GM23248 (cell line): ENCODE data around the gene PYGM. TPM values are rescaled to one million over a fixed set of nuclear protein-coding genes. Genes with fewer than 3 reads are reported as not detected.
A peak's percentile ranks its signal among the peaks of the same experiment; 100 is the strongest.

Experiments
- DNase-seq: peaks from one replicate; pipeline ENCODE4 v3.0.0-alpha.2; 2015
- H2AFZ ChIP-seq: fragments of 200-600 bp; sonication (generic); 2 replicates; pipeline ENCODE4 v1.6.1; 2016; ENCODE audit warnings: antibody characterized with exemption
- H3F3A ChIP-seq: fragments of 200-600 bp; sonication (generic); 2 replicates; pipeline ENCODE4 v1.6.1; 2016; ENCODE audit warnings: mild to moderate bottlenecking, antibody characterized with exemption, mixed run types; ENCODE audit not compliant: insufficient read depth
- H3K27ac ChIP-seq: fragments of 200-600 bp; sonication (generic); 2 replicates; pipeline ENCODE4 v1.5.1; 2016; ENCODE audit warnings: mild to moderate bottlenecking
- H3K27me3 ChIP-seq: fragments of 200-600 bp; sonication (generic); replicated peaks from 2 replicates; pipeline ENCODE4 v1.6.1; 2016; ENCODE audit warnings: mild to moderate bottlenecking; ENCODE audit not compliant: insufficient read depth
- H3K36me3 ChIP-seq: fragments of 200-600 bp; sonication (generic); 2 replicates; pipeline ENCODE4 v1.6.1; 2016; ENCODE audit warnings: low read depth, mild to moderate bottlenecking
- H3K4me1 ChIP-seq: fragments of 200-600 bp; sonication (generic); 2 replicates; pipeline ENCODE4 v1.6.1; 2016; ENCODE audit warnings: mild to moderate bottlenecking; ENCODE audit not compliant: insufficient read depth
- H3K4me2 ChIP-seq: fragments of 200-600 bp; sonication (generic); one replicate; pipeline ENCODE4 v1.6.1; 2016; ENCODE audit warnings: mild to moderate bottlenecking; ENCODE audit not compliant: unreplicated experiment
- H3K4me3 ChIP-seq: fragments of 200-600 bp; sonication (generic); 2 replicates; pipeline ENCODE4 v1.5.1; 2016; ENCODE audit warnings: mild to moderate bottlenecking
- H3K79me2 ChIP-seq: fragments of 200-600 bp; sonication (generic); 2 replicates; pipeline ENCODE4 v1.6.1; 2016; ENCODE audit warnings: mild to moderate bottlenecking; ENCODE audit not compliant: insufficient read depth
- H3K9ac ChIP-seq: fragments of 200-600 bp; sonication (generic); 2 replicates; pipeline ENCODE4 v1.6.1; 2016; ENCODE audit warnings: mild to moderate bottlenecking
- H3K9me2 ChIP-seq: fragments of 200-600 bp; sonication (generic); 2 replicates; pipeline ENCODE4 v1.6.1; 2016; ENCODE audit warnings: mixed run types, mild to moderate bottlenecking, moderate library complexity; ENCODE audit not compliant: insufficient read depth
- H3K9me3 ChIP-seq: fragments of 200-600 bp; sonication (generic); one replicate; pipeline ENCODE4 v1.6.1; 2017; ENCODE audit warnings: low read depth
- H4K20me1 ChIP-seq: fragments of 200-600 bp; sonication (generic); 2 replicates; pipeline ENCODE4 v1.6.0; 2016; ENCODE audit not compliant: insufficient read depth
- EZH2 ChIP-seq: fragments of 200-600 bp; sonication (generic); IDR thresholded peaks from 2 replicates; pipeline ENCODE4 v1.6.1; 2018; ENCODE audit warnings: antibody characterized with exemption, mild to moderate bottlenecking; ENCODE audit not compliant: insufficient read depth, poor library complexity, severe bottlenecking
- EZH2phosphoT487 ChIP-seq: fragments of 200-600 bp; sonication (generic); IDR thresholded peaks from 2 replicates; pipeline ENCODE4 v1.6.1; 2018; ENCODE audit warnings: antibody characterized with exemption, moderate library complexity, mild to moderate bottlenecking, low read depth; ENCODE audit not compliant: insufficient read depth
- WGBS, 2 experiments: methylation state at CpG; one replicate each; pipeline ENCODE4 v1.1.6; 2015 to 2017; ENCODE audit warnings: low lambda C conversion rate in 2 of 2, low coverage in 1 of 2; ENCODE audit errors: missing lambda C conversion rate in 2 of 2; 5-methylcytosine and 5-hydroxymethylcytosine counted together
- in situ Hi-C: fragments of 300-500 bp; cut with MboI; formaldehyde crosslinking; loops from 2 replicates; pipeline ENCODE4 v1.15.0; 2020
- polyA plus RNA-seq: library from polyadenylated mRNA; unstranded; fragments of >200 nt; fragmentation: Nextera tagmentation; extraction: Ambion mirVana; gene quantifications from 2 replicates; pipeline ENCODE4 v1.2.1, GENCODE V29; 2016
- total RNA-seq: library from RNA; depleted of rRNA; stranded (reverse); fragments of >200 nt; shearing (Covaris generic); gene quantifications from 2 replicates; pipeline ENCODE4 v1.2.3, GENCODE V29; 2014

PYGM gene
- total and polyA plus RNA-seq, 2 experiments from 2014 or later: not detected

DNA sequence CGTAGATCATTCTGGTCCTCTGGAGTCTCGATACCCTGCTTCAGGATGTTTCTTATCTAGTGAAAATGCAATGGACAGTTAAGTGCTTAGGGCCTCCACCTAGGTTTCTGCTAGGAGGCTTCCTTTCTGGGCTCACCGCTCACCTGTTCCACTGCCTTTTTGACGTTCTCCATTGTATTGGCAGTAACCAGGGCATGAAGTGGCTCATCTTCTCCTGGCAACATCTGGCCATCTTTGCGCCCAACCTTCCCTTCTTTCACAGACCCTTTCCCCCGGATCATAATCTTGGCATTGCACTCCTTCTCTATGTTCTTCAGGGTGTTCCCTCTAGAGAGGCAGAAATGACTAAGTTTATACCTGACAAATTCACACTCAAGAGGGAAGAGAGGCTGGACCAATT, 9.5 kb upstream of the PYGM start:
- Histone ChIP-seq H3K27me3 (no peaks in the 10 kb centered on the region), H3K9ac (no peak overlapping the region), H3K4me3 (no peak overlapping the region), H3K9me3 (no peaks in the 10 kb centered on the region), H3K27ac (no peak overlapping the region), H2AFZ (no peak overlapping the region), H3K9me2 (no peaks in the 10 kb centered on the region), H3K4me2 (no peak overlapping the region), H3K36me3 (peaks cover 84% of the 10 kb centered on the region), H3K4me1 (0 out of 2 replicates have a peak, but pooled peaks cover 7% of the 10 kb centered on the region), H3K79me2 (peaks cover 76% of the 10 kb centered on the region), H4K20me1 (peaks cover 26% of the 10 kb centered on the region; the same call in 1 of the 2 replicates), H3F3A (peaks cover 69% of the 10 kb centered on the region)
- no peak for DNase-seq
- TF ChIP-seq EZH2 (no peak), EZH2phosphoT487 (no peak)
- 83 to 84% methylated on average over 6 of the region's 6 CpGs for WGBS, 2 experiments
- in situ Hi-C loops: no loop called here

DNA sequence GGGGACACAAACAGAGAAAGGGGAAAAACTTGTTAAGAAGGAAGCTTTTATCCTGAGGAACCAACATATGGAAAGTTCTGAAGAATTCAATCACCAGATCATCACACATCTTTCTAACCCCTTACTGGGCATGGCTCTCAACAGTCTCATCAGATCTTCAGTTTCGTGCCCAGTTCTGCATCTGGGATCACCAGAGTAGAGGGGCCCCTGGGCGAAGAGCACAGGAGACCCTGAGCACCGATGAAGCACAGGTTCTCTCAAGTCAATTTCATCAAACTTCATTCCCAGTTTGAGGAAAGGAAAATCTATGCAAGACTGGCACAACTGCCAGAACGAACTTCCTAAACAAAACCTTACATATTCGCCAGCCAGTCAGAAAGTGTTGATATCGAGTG, 8.5 kb upstream of the PYGM start:
- peaks cover 79% of the 10 kb centered on the region for H3K36me3 ChIP-seq

GRCh38 chr11:64767344-64768299, 7.8 kb upstream of the PYGM start:
- H3K27ac ChIP-seq: no peak overlapping the region
- no peak overlapping the region for H3K4me2 ChIP-seq
- DNase-seq: peak; percentile 73
- H3K36me3 ChIP-seq: peaks cover 76% of the 10 kb centered on the region
- no peaks in the 10 kb centered on the region for H3K27me3 ChIP-seq
- peaks cover 68% of the 10 kb centered on the region for H3F3A ChIP-seq
- peaks cover 17% of the 10 kb centered on the region; the same call in 1 of the 2 replicates for H3K4me1 ChIP-seq
- no peak overlapping the region for H2AFZ ChIP-seq
- H3K9me3 ChIP-seq: no peaks in the 10 kb centered on the region
- peaks cover 59% of the 10 kb centered on the region for H3K79me2 ChIP-seq
- in situ Hi-C loops: no loop called here
- no peak overlapping the region for H3K9ac ChIP-seq
- H4K20me1 ChIP-seq: peaks cover 12% of the 10 kb centered on the region; the same call in 1 of the 2 replicates
- 55 to 56% methylated on average over 18 to 19 of the region's 19 CpGs for WGBS, 2 experiments
- H3K4me3 ChIP-seq: no peak overlapping the region
- TF ChIP-seq EZH2phosphoT487 (no peak), EZH2 (no peak)
- no peaks in the 10 kb centered on the region for H3K9me2 ChIP-seq

More for the DNA sequence above, 8.5 kb upstream of the PYGM start:
- in situ Hi-C loops: no loop called here
- no peaks in the 10 kb centered on the region for H3K27me3 ChIP-seq
- peaks cover 12% of the 10 kb centered on the region; the same call in 1 of the 2 replicates for H3K4me1 ChIP-seq
- no peak overlapping the region for H3K4me2 ChIP-seq
- no peaks in the 10 kb centered on the region for H3K9me2 ChIP-seq
- no peak overlapping the region for H3K9ac ChIP-seq
- no peak for TF ChIP-seq EZH2phosphoT487
- no peak for TF ChIP-seq EZH2
- H3K4me3 ChIP-seq: no peak overlapping the region
- peaks cover 19% of the 10 kb centered on the region; the same call in 1 of the 2 replicates for H4K20me1 ChIP-seq
- no peak for DNase-seq
- H3F3A ChIP-seq: peaks cover 68% of the 10 kb centered on the region
- 90 to 91% methylated on average over 6 of the region's 6 CpGs for WGBS, 2 experiments
- H3K79me2 ChIP-seq: peaks cover 66% of the 10 kb centered on the region
- H3K27ac ChIP-seq: no peak overlapping the region
- no peak overlapping the region for H2AFZ ChIP-seq
- H3K9me3 ChIP-seq: no peaks in the 10 kb centered on the region

DNA sequence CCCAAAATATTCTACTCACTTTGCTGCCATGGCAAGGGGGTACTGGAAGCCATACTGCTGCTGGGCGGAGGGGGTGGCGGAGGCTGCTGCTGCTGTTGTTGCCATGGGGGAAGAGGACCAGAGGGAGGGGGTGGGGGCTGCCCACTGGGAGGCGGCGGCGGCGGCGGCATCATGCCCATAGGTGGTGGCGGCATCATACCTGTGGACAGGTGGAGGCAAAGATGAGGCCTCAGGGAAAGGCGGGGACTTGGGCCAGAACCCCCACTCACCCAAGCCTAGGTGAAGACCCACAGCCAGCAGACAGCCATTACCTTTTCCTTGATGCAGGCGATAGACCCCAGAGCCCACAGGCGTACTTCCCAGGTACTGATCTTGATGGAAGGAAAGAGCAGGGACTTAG, 7.1 kb upstream of the PYGM start:
- DNase-seq: no peak
- H3K9ac ChIP-seq: no peak overlapping the region
- H4K20me1 ChIP-seq: peaks cover 5% of the 10 kb centered on the region; the same call in 1 of the 2 replicates
- H3K27me3 ChIP-seq: no peaks in the 10 kb centered on the region
- no peak overlapping the region for H3K4me2 ChIP-seq
- 99 to 100% methylated on average over 4 to 11 of the region's 11 CpGs for WGBS, 2 experiments
- H3K4me3 ChIP-seq: no peak overlapping the region
- peaks cover 71% of the 10 kb centered on the region for H3K36me3 ChIP-seq
- no peak overlapping the region for H3K27ac ChIP-seq
- in situ Hi-C loops: no loop called here
- no peaks in the 10 kb centered on the region for H3K9me3 ChIP-seq
- no peaks in the 10 kb centered on the region for H3K9me2 ChIP-seq
- H3F3A ChIP-seq: peaks cover 67% of the 10 kb centered on the region
- no peak overlapping the region for H2AFZ ChIP-seq
- TF ChIP-seq EZH2phosphoT487: no peak
- H3K79me2 ChIP-seq: peaks cover 52% of the 10 kb centered on the region
- H3K4me1 ChIP-seq: peaks cover 10% of the 10 kb centered on the region; the same call in 1 of the 2 replicates
